ENCODE measurements around the gene SPTLC3.

The SPTLC3 gene

GRCh38 chr20:12987261-12987660 is 21.5 kb upstream of the SPTLC3 start:
- no peak for DNase-seq

- no peak for DNase-seq
These were observed 19.1 kb upstream of the SPTLC3 start for GRCh38 chr20:12989586-12990115.

GRCh38 chr20:12997128-12997655 is 11.6 kb upstream of the SPTLC3 start:
- no peak for DNase-seq

- no peak for DNase-seq
These were observed 10.7 kb upstream of the SPTLC3 start for GRCh38 chr20:12998046-12998445.

- no peak for DNase-seq
These were observed 9.6 kb upstream of the SPTLC3 start for GRCh38 chr20:12999201-12999600.

GRCh38 chr20:13002251-13002650 is 6.5 kb upstream of the SPTLC3 start:
- DNase-seq = no peak

GRCh38 chr20:13006825-13007224 is 1.9 kb upstream of the SPTLC3 start:
- no peak for DNase-seq

- DNase-seq = no peak
These were observed 1.2 kb upstream of the SPTLC3 start for GRCh38 chr20:13007596-13007995.

- no peak for DNase-seq
These were observed 1.1 kb downstream of the SPTLC3 start for GRCh38 chr20:13009682-13010406.

- no peak for DNase-seq
These were observed 4.1 kb downstream of the SPTLC3 start for GRCh38 chr20:13012886-13013285.

GRCh38 chr20:13013411-13013810 is 4.6 kb downstream of the SPTLC3 start:
- DNase-seq = no peak

GRCh38 chr20:13017235-13017634 is 8.5 kb downstream of the SPTLC3 start:
- no peak for DNase-seq

GRCh38 chr20:13017883-13018535 is 9.2 kb downstream of the SPTLC3 start:
- no peak for DNase-seq

GRCh38 chr20:13021205-13021970 is 12.6 kb downstream of the SPTLC3 start:
- DNase-seq = no peak

GRCh38 chr20:13022401-13023155 is 13.8 kb downstream of the SPTLC3 start:
- DNase-seq = no peak

GRCh38 chr20:13024596-13024995 is 15.8 kb downstream of the SPTLC3 start:
- DNase-seq = no peak

GRCh38 chr20:13025181-13025580 is 16.4 kb downstream of the SPTLC3 start:
- DNase-seq = no peak

GRCh38 chr20:13028001-13028400 is 19.2 kb downstream of the SPTLC3 start:
- no peak for DNase-seq

- no peak for DNase-seq
These were observed 19.9 kb downstream of the SPTLC3 start for GRCh38 chr20:13028673-13029072.

GRCh38 chr20:13029687-13030375 is 21.1 kb downstream of the SPTLC3 start:
- no peak for DNase-seq

- no peak for DNase-seq
These were observed 23.0 kb downstream of the SPTLC3 start for GRCh38 chr20:13031751-13032150.

- no peak for DNase-seq
These were observed 25.3 kb downstream of the SPTLC3 start for GRCh38 chr20:13034115-13034514.
